Right cardiac atrium (tissue), 5 donors: ENCODE data around the gene FAM83F. TPM values are rescaled to one million over a fixed set of nuclear protein-coding genes. Genes with fewer than 3 reads are reported as not detected.

ENCODE experiments used
- ATAC-seq, 2 donors: fragments of 200-7000 bp; cut with Tn5 transposase; one replicate each; pipeline versions ENCODE4 v1.8.0 to v1.9.1; 2020; ENCODE audit warnings: moderate library complexity in 2 of 2, mild to moderate bottlenecking in 1 of 2
- DNase-seq, 3 donors: peaks; one replicate each; pipeline ENCODE4 v3.0.0-alpha.2; 2020
- H3K27ac ChIP-seq: one replicate; pipeline ENCODE4 v1.5.1; 2013; ENCODE audit warnings: mild to moderate bottlenecking, low read length, control low read depth, moderate library complexity
- H3K27me3 ChIP-seq: one replicate; pipeline ENCODE4 v1.6.1; 2013; ENCODE audit not compliant: control insufficient read depth, insufficient read depth
- H3K4me1 ChIP-seq: one replicate; pipeline ENCODE4 v1.6.1; 2013; ENCODE audit warnings: low read length; ENCODE audit not compliant: control insufficient read depth, insufficient read depth
- H3K4me3 ChIP-seq: one replicate; pipeline ENCODE4 v1.5.1; 2013; ENCODE audit warnings: low read length, control low read depth
- H3K9me3 ChIP-seq: one replicate; pipeline ENCODE4 v1.6.1; 2013; ENCODE audit warnings: low read length; ENCODE audit not compliant: control insufficient read depth
- WGBS: extraction: QIAGEN DNeasy Blood & Tissue Kit; methylation state at CpG from one replicate; pipeline ENCODE4 v1.1.7; 2013; 5-methylcytosine and 5-hydroxymethylcytosine counted together
- intact Hi-C, 4 donors: fragments of 100-400 bp; cut with DNase I; formaldehyde crosslinking; loops; one replicate each; pipeline versions ENCODE4 v1.11.0 to v1.14.0; 2022 to 2023
- polyA plus RNA-seq: library from polyadenylated mRNA; stranded (reverse); fragments of 200-250 nt; gene quantifications from one replicate; pipeline ENCODE4 v1.2.3, GENCODE V29; 2013
- total RNA-seq, 4 donors: library from RNA; stranded (reverse); fragmentation: NEBNext Ultra II Directional; extraction: Animal tissue kit (Norgen Biotek cat#: 25700); gene quantifications; one replicate each; pipeline ENCODE4 v1.2.1, GENCODE V29; 2021
- donor health status: healthy with polysubstance abuse.
- donor health status: DM: no; HTN: yes; CAD: no.
- donor health status: DM: no; HTN: no; CAD: no.
- donor health status: DM: no; HTN: yes; CAD: no; lungs with severe emphysema.
- donor health status: DM: yes; HTN: yes; CAD: no.

FAM83F gene
- total and polyA plus RNA-seq, 5 donors = 3.6 to 8.5 (median 5.9) TPM

DNA sequence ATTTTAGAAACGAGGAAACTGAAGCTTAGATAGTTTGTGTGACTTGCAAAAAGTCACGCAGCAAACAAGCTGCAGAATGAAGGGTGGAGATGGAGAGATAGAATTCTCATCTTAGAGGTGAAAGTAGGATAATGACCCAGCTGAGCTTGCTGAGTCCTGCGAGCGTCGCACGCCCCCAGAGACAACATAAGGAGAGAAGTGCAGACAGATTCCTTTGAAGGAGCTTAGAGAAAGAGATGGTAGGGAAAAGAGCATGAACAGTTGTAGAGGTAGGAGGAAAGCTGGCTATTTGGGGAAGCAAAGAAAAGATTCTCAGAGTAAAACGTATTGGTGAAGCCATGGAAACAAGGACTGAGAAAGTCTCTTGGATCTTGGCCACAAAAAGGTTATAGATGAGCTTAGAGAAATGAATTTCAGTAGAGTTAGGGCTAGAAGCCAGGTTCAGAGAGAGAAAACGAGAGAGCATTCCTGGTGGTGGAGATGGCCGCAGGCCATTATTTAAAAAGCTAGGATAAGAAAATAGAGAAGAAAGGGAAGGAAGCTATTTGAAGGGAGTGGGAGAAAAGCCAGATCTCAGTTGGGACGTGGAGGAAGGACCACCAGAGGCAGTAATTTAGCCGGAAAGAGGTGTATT, 44.8 kb downstream of the FAM83F start:
- no peak overlapping the region for H3K27ac ChIP-seq
- no peaks in the 10 kb centered on the region for H3K27me3 ChIP-seq
- H3K9me3 ChIP-seq = no peaks in the 10 kb centered on the region
- ATAC-seq (no peak), DNase-seq (no peak)
- H3K4me3 ChIP-seq = no peak overlapping the region
- intact Hi-C loops = loop anchor here in 3 of 4 donors (5.0 to 10.0 kb wide), 4 partner anchors 155 to 505 kb away; partner anchors contain the start of genes ADSL (in 1 of the 3) and RPS19BP1 (in 1 of the 3)
- peaks cover 1% of the 10 kb centered on the region for H3K4me1 ChIP-seq
- WGBS = 44% methylated on average over 11 of the region's 11 CpGs

DNA sequence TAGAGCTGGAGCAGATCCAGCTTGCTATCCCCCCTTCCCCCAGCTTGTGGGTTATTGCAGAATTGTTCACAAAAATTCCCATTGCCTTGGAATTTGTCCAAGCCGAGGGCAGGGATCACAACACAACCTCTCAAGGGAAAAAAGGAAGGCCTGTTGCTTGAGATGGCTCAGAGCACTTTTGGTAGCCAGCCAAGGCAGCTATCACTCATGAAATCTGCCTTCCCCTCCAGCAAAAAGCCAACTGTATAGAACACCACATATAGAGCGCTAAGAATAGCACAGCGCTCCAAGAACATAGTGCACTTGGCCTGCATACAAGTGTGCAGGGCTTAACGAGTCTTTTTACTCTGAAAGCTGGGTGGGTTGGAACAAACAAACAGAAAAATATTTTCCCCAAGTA, 46.2 kb downstream of the FAM83F start:
- WGBS = 12% methylated on average over 4 of the region's 4 CpGs
- intact Hi-C loops = loop anchor here in 1 of 4 donors (10.0 kb wide), 2 partner anchors 154 to 304 kb away; partner anchors contain the start of gene ADSL
- no peaks in the 10 kb centered on the region for H3K27me3 ChIP-seq
- H3K27ac ChIP-seq = peak overlapping the region; percentile 67
- DNase-seq (peak in 1 of 3 donors; percentile 74), ATAC-seq (no peak)
- no peak overlapping the region for H3K4me3 ChIP-seq
- peaks cover 1% of the 10 kb centered on the region for H3K4me1 ChIP-seq
- no peaks in the 10 kb centered on the region for H3K9me3 ChIP-seq

DNA sequence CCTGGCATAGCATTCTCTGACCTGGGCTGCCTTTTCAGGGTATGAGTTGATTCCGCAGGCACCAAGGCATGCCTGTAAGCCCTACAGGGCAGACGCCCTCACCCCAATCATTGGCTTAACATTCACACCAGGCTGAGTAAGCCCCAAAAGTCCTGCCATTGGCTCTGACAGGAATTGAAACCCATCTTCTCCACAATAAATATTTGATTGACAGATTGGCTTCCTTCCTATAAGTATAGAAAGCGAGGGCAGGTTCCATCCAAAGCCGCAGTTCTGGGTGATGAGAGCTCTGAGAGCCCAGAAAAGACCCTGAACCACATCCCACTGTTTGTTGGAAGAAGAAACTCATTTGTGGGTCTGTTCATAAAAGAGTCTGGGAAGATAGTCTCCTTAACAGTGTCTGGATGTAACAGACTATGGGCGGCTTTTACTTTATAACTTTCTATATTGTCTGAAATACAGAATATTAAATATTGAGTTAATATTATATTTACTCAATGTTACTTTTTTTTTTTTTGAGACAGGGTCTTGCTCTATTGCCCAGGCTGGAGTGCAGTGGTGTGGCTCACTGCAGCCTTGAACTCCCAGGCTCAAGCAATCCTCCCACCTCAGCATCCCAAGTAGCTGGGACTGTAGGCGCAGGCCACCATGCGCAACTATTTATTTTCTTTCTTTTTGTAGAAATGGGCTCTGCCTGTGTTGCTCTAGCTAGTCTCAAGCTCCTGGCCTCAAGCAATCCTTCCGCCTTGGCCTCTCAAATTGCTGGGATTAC, 46.8 kb downstream of the FAM83F start:
- intact Hi-C loops = loop anchor here in 1 of 4 donors (10.0 kb wide), 2 partner anchors 153 to 303 kb away; partner anchors contain the start of gene ADSL

DNA sequence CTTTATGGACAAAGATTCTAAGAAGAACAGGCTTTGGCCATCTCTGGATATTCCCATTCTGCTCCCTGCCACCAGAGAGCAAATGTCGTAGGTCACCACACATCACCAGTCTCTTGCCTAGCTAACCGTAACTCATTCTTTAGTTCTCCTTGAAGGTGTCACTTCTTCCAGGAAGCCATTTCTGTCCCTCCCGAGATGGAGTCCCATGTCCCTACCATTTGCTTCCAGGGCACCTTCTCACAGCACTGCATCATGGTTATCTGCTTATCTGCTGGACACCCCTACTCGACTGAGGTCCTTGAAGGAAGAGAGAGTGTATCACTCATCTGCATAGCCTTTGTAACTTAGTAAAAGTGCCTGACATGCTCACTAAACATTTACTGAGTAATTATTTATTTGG, 47.6 kb downstream of the FAM83F start:
- 82% methylated on average over 4 of the region's 4 CpGs for WGBS
- intact Hi-C loops = loop anchor here in 1 of 4 donors (10.0 kb wide), 2 partner anchors 152 to 302 kb away; partner anchors contain the start of gene ADSL
- H3K4me1 ChIP-seq = peaks cover 1% of the 10 kb centered on the region
- ATAC-seq (no peak), DNase-seq (no peak)
- no peak overlapping the region for H3K4me3 ChIP-seq
- no peaks in the 10 kb centered on the region for H3K9me3 ChIP-seq
- H3K27ac ChIP-seq = no peak overlapping the region
- H3K27me3 ChIP-seq = no peaks in the 10 kb centered on the region

More for the DNA sequence above, 46.8 kb downstream of the FAM83F start:
- Histone ChIP-seq H3K27me3 (no peaks in the 10 kb centered on the region), H3K4me3 (no peak overlapping the region), H3K4me1 (peaks cover 1% of the 10 kb centered on the region), H3K9me3 (no peaks in the 10 kb centered on the region), H3K27ac (peak overlapping the region; percentile 67)
- ATAC-seq (no peak), DNase-seq (no peak)
- 65% methylated on average over 8 of the region's 8 CpGs for WGBS

DNA sequence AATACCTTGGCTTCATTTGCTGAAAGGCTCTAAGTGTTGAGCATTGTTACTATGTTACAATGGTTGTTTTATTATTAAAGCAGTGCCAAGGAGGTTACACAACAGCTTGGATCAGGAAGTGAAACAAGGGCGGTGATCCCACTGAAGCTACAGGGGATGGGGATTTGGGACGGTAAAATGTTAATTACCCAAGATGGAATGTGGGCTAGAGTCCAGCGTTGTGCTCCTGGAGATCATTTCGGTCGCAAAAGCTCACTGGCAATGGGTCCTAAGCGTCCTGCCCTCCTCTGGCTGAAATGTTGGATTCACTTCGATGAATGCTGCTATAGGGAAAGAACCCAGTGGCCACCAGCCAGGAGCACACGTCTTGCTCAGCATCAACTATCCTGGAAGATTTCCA, 48.3 kb downstream of the FAM83F start:
- WGBS = 46% methylated on average over 8 of the region's 8 CpGs
- H3K27me3 ChIP-seq = no peaks in the 10 kb centered on the region
- peak overlapping the region; percentile 45 for H3K27ac ChIP-seq
- ATAC-seq (no peak), DNase-seq (no peak)
- H3K4me1 ChIP-seq = peaks cover 1% of the 10 kb centered on the region
- intact Hi-C loops = loop anchor here in 1 of 4 donors (10.0 kb wide), 2 partner anchors 152 to 302 kb away; partner anchors contain the start of gene ADSL
- H3K4me3 ChIP-seq = no peak overlapping the region
- no peaks in the 10 kb centered on the region for H3K9me3 ChIP-seq

DNA sequence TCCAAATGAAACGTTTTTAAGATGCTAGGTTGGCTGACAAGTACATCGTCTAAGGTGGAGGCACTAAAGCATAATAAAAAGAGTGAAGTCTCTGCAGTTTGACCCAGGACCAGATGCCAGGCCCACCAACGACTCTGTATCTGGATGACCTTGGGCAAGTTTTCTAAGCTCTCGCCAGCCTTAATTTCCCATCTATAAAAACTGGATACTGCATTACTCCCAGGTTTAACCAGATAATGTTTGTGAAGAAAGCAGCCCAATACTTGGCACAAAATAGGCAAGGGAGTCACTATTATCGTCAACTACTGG, 49.0 kb downstream of the FAM83F start:
- ATAC-seq (no peak), DNase-seq (no peak)
- no peaks in the 10 kb centered on the region for H3K9me3 ChIP-seq
- peak overlapping the region; percentile 68 for H3K4me3 ChIP-seq
- no peaks in the 10 kb centered on the region for H3K27me3 ChIP-seq
- WGBS = 45% methylated on average over 5 of the region's 5 CpGs
- intact Hi-C loops = loop anchor here in 1 of 4 donors (10.0 kb wide), 2 partner anchors 151 to 301 kb away; partner anchors contain the start of gene ADSL
- peaks cover 1% of the 10 kb centered on the region for H3K4me1 ChIP-seq
- H3K27ac ChIP-seq = peak overlapping the region; percentile 93

DNA sequence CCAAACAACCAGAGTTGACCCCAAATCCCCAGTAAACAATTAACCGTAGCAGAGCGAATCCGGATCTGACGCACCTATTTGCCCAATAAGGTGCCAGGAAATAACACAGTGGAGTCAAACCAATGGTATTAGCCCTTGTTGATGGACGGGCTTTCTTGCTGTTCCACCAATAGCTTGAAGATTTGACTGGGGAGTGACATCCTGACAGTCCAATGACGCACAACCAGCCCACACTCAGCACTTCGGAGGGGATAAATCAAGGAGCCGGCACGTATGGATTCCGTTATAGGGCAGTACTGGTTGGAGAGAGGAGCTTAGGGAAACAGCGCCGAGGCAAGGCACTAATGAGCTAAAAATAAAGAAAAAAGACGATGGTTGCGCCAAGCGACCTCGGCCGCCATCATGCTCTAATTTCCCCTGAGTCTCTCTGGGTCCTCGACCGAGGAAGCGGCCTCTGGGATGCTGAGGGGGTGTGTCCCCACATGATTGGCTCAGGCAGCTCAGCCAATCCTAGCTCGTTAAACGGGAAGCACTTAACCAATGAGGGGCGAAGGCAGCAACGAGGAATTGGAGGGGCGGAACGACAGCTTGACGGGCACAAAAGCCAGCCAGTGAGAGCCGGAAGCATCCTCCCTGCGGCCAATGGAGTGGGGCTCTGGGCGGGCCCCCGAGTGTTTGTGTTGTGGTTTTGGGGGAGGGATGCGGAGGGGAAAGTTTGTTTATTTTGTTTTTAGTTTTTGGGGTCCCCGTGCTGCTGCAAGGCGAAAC, 49.5 kb downstream of the FAM83F start:
- DNase-seq (peak; percentile 96 to 99 (median 99)), ATAC-seq (peak; percentile 97 to 98)
- under 1% methylated on average over 34 of the region's 34 CpGs for WGBS
- H3K27ac ChIP-seq = peak overlapping the region; percentile 94
- intact Hi-C loops = loop anchor here in 1 of 4 donors (10.0 kb wide), 2 partner anchors 151 to 301 kb away; partner anchors contain the start of gene ADSL
- peaks cover 1% of the 10 kb centered on the region for H3K4me1 ChIP-seq
- H3K9me3 ChIP-seq = no peaks in the 10 kb centered on the region
- H3K4me3 ChIP-seq = peak overlapping the region; percentile 92
- H3K27me3 ChIP-seq = no peaks in the 10 kb centered on the region

DNA sequence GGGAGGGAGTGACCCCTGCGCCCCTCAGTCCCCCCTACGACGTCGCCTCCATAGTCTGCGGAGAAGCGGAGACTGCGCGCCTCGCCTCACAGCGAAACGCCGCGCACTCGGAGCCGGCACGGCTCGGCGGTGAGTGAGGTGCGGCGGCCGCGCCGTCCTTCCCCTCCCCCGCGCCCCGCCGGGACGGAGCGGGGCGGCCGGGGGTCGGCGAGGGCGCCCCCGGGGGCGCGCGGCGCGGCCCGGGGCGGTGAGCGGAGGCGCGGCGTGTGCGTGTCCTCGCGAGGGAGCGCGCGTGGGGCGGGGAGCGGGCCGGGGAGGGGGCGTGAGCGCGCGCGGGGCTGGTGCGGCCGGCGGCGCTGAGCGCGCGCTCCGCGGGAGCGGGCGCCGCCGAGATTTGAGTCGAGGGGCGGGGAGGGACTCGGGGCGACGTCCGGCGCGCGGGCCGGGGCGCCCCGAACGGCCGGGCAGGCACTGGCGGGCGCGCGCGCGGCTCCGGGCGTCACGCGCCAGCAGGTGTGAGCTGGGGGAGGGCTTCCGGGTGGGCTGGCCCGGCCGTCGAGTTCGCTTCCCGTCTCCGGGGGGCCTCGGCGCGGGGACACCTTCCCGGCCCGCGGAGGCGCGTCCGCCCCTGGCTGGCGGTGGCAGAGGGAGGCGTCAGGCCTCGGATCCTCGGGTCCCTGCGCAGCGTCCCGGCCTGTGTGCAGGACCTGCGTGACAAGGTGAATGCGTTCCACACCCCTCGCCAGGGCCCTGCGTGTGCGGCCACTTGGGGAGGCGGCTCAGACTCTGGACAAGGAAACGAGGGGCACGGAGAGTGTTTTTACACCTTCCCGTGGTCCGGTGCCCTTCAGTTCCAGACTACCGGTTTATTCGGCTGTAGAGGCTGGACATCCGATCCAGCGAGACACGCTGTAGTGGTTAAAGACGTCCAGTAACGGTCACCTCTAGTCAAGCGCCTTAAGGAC, 50.4 kb downstream of the FAM83F start:
- Histone ChIP-seq H3K27me3 (no peaks in the 10 kb centered on the region), H3K4me1 (peaks cover 1% of the 10 kb centered on the region), H3K27ac (peak overlapping the region; percentile 94), H3K4me3 (peak overlapping the region; percentile 92), H3K9me3 (no peaks in the 10 kb centered on the region)
- WGBS = under 1% methylated on average over 136 of the region's 138 CpGs
- intact Hi-C loops = loop anchor here in 1 of 4 donors (10.0 kb wide), 2 partner anchors 150 to 300 kb away; partner anchors contain the start of gene ADSL
- DNase-seq (peak; percentile 64 to 82 (median 82)), ATAC-seq (peak; percentile 3 to 25)

DNA sequence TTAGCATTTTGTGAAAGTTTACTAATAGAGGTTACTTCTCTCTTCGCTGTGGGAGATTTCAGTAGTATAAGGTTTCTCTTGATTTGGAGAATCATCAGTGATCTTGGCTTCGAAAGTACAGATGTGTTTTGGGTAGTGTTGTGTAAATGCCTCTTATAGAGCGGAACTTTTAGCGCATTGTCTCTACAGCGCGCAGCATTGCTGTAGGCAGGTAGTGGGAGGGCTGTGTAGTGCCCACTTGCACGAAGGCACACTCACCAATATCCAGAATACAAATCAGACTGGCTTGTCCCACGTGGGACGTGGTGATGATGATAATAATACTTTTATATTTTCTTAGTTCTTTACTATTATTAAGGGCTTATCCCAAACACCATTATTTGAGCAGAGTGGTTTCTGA, 51.4 kb downstream of the FAM83F start:
- no peak for ATAC-seq
- H3K27ac ChIP-seq = no peak overlapping the region
- H3K27me3 ChIP-seq = no peaks in the 10 kb centered on the region
- WGBS = 82% methylated on average over 9 of the region's 9 CpGs
- no peaks in the 10 kb centered on the region for H3K9me3 ChIP-seq
- H3K4me3 ChIP-seq = peak overlapping the region; percentile 92
- peaks cover 1% of the 10 kb centered on the region for H3K4me1 ChIP-seq
- no peak for DNase-seq
- intact Hi-C loops = loop anchor here in 1 of 4 donors (10.0 kb wide), 2 partner anchors 149 to 299 kb away; partner anchors contain the start of gene ADSL
